Loucy (cell line): ENCODE measurements around the gene ZSCAN9.

Experiments used
- H2AFZ ChIP-seq: fragments of 200-600 bp; sonication (generic); 2 replicates; pipeline ENCODE4 v1.6.0; 2016; ENCODE audit warnings: antibody characterized with exemption, mild to moderate bottlenecking, low read length, moderate library complexity
- H3F3A ChIP-seq: fragments of 200-600 bp; 2 replicates; pipeline ENCODE4 v1.6.0; 2016; ENCODE audit warnings: antibody characterized with exemption, low read depth, mild to moderate bottlenecking
- H3K27me3 ChIP-seq: fragments of 200-600 bp; sonication (generic); 2 replicates; pipeline ENCODE4 v1.6.1; 2014; ENCODE audit warnings: low read length, mild to moderate bottlenecking; ENCODE audit not compliant: insufficient read depth, poor library complexity, severe bottlenecking
- H3K36me3 ChIP-seq: fragments of 200-600 bp; sonication (generic); 2 replicates; pipeline ENCODE4 v1.6.1; 2016; ENCODE audit warnings: low read length; ENCODE audit not compliant: insufficient read depth
- H3K4me1 ChIP-seq: fragments of 200-600 bp; sonication (generic); 2 replicates; pipeline ENCODE4 v1.5.1; 2014; ENCODE audit warnings: low read length, mild to moderate bottlenecking; ENCODE audit not compliant: insufficient read depth, poor library complexity, severe bottlenecking
- H3K4me2 ChIP-seq: fragments of 200-600 bp; sonication (generic); 2 replicates; pipeline ENCODE4 v1.6.0; 2014; ENCODE audit warnings: antibody characterized with exemption, low read length, low read depth, mild to moderate bottlenecking; ENCODE audit not compliant: poor library complexity, severe bottlenecking
- H3K4me3 ChIP-seq: fragments of 200-600 bp; sonication (generic); 2 replicates; pipeline ENCODE4 v1.5.1; 2014; ENCODE audit warnings: low read length, mild to moderate bottlenecking, mixed read lengths; ENCODE audit not compliant: poor library complexity, severe bottlenecking
- H3K79me2 ChIP-seq: fragments of 200-600 bp; sonication (generic); 2 replicates; pipeline ENCODE4 v1.6.1; 2014; ENCODE audit warnings: low read length; ENCODE audit not compliant: insufficient read depth
- H3K9ac ChIP-seq: fragments of 200-600 bp; sonication (generic); 2 replicates; pipeline ENCODE4 v1.6.0; 2014; ENCODE audit warnings: mild to moderate bottlenecking, low read depth, low read length, moderate library complexity; ENCODE audit not compliant: poor library complexity, severe bottlenecking
- H3K9me2 ChIP-seq: fragments of 200-600 bp; sonication (generic); replicated peaks from 2 replicates; pipeline ENCODE4 v1.6.1; 2016; ENCODE audit warnings: low read depth, low read length, mixed read lengths
- H3K9me3 ChIP-seq: fragments of 200-600 bp; sonication (generic); 2 replicates; pipeline ENCODE4 v1.6.1; 2014; ENCODE audit warnings: mild to moderate bottlenecking, antibody characterized with exemption, low read length, low read depth; ENCODE audit not compliant: insufficient read depth
- H4K20me1 ChIP-seq: fragments of 200-600 bp; sonication (generic); 2 replicates; pipeline ENCODE4 v1.6.0; 2014; ENCODE audit warnings: antibody characterized with exemption, low read length, mild to moderate bottlenecking; ENCODE audit not compliant: insufficient read depth, poor library complexity, severe bottlenecking
- EZH2phosphoT487 ChIP-seq: fragments of 200-600 bp; IDR thresholded peaks from 2 replicates; pipeline ENCODE4 v1.6.1; 2018; ENCODE audit warnings: antibody characterized with exemption, mild to moderate bottlenecking, moderate library complexity, borderline replicate concordance
- TF ChIP-seq, protein P1 (sequence below): fragments of 200-600 bp; sonication (generic); conservative IDR thresholded peaks from 2 replicates; pipeline ENCODE4 v1.5.1; 2014; ENCODE audit warnings: mild to moderate bottlenecking, antibody characterized with exemption, low read length

Gene ZSCAN9

GRCh38 chr6:28240471-28240870 lies 15.4 kb downstream of the ZSCAN9 start:
- Histone ChIP-seq H3K4me1 (no peaks in the 10 kb centered on the region), H4K20me1 (no peaks in the 10 kb centered on the region), H3K9me3 (no peaks in the 10 kb centered on the region), H3F3A (no peaks in the 10 kb centered on the region), H3K4me3 (no peak overlapping the region), H3K79me2 (no peaks in the 10 kb centered on the region), H3K9me2 (no peaks in the 10 kb centered on the region), H3K4me2 (no peak overlapping the region), H3K9ac (no peak overlapping the region), H3K27me3 (no peaks in the 10 kb centered on the region), H3K36me3 (peaks cover 5% of the 10 kb centered on the region; the same call in 1 of the 2 replicates), H2AFZ (no peak overlapping the region)
- no peak for TF ChIP-seq EZH2phosphoT487
- TF ChIP-seq, protein P1, sequence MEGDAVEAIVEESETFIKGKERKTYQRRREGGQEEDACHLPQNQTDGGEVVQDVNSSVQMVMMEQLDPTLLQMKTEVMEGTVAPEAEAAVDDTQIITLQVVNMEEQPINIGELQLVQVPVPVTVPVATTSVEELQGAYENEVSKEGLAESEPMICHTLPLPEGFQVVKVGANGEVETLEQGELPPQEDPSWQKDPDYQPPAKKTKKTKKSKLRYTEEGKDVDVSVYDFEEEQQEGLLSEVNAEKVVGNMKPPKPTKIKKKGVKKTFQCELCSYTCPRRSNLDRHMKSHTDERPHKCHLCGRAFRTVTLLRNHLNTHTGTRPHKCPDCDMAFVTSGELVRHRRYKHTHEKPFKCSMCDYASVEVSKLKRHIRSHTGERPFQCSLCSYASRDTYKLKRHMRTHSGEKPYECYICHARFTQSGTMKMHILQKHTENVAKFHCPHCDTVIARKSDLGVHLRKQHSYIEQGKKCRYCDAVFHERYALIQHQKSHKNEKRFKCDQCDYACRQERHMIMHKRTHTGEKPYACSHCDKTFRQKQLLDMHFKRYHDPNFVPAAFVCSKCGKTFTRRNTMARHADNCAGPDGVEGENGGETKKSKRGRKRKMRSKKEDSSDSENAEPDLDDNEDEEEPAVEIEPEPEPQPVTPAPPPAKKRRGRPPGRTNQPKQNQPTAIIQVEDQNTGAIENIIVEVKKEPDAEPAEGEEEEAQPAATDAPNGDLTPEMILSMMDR, result no peak

GRCh38 chr6:28243946-28244345 lies 18.9 kb downstream of the ZSCAN9 start:
- no peaks in the 10 kb centered on the region for H3K79me2 ChIP-seq
- peaks cover 20% of the 10 kb centered on the region; the same call in 1 of the 2 replicates for H3K36me3 ChIP-seq
- H3K9ac ChIP-seq, result no peak overlapping the region
- no peaks in the 10 kb centered on the region for H3F3A ChIP-seq
- no peaks in the 10 kb centered on the region for H3K9me2 ChIP-seq
- TF ChIP-seq, protein P1, result no peak
- TF ChIP-seq EZH2phosphoT487, result no peak
- H3K9me3 ChIP-seq, result no peaks in the 10 kb centered on the region
- H4K20me1 ChIP-seq, result no peaks in the 10 kb centered on the region
- H3K4me2 ChIP-seq, result no peak overlapping the region
- peaks cover 2% of the 10 kb centered on the region for H3K4me1 ChIP-seq
- H3K27me3 ChIP-seq, result no peaks in the 10 kb centered on the region
- no peak overlapping the region for H2AFZ ChIP-seq
- H3K4me3 ChIP-seq, result no peak overlapping the region

DNA sequence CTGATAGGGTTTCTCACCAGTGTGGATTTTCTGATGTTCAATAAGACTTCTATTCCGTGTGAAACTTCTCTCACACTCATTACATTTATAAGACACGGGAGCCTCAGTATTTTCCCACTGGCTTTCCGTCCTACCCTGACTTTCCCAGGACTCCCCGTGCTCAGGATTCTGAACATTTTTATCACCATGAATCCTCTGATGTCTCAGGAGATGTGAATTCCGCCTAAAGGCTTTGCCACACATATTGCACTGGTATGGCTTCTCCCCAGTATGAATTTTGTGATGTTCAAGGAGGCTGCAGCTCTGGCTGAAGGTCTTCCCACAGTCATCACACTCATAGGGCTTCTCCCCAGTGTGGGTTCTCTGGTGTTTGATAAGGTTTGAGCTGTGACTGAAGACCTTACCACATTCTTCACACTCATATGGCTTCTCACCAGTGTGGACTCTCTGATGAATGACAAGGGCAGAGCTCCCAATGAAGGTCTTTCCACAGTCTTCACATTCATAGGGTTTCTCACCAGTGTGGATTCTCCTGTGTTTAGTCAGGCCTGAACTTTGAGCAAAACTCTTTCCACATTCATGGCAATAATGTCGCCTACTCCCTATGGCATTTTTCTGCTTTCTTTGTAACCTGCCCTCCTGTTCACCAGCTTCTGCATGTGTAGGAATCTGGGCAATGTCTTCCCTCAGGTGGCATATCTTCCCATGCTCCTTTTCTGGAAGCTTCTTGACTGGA lies 20.3 kb downstream of the ZSCAN9 start:
- no peak overlapping the region for H3K4me3 ChIP-seq
- H3K36me3 ChIP-seq, result peaks cover 20% of the 10 kb centered on the region; the same call in 1 of the 2 replicates
- peaks cover 5% of the 10 kb centered on the region for H3K4me1 ChIP-seq

More for the DNA sequence above, 20.3 kb downstream of the ZSCAN9 start:
- H3K9me2 ChIP-seq, result no peaks in the 10 kb centered on the region
- no peak overlapping the region for H3K4me2 ChIP-seq
- peaks cover 11% of the 10 kb centered on the region for H3K79me2 ChIP-seq
- H3F3A ChIP-seq, result no peaks in the 10 kb centered on the region
- no peak overlapping the region for H3K9ac ChIP-seq
- TF ChIP-seq, protein P1, result no peak
- no peak for TF ChIP-seq EZH2phosphoT487
- H4K20me1 ChIP-seq, result no peaks in the 10 kb centered on the region
- H2AFZ ChIP-seq, result no peak overlapping the region
- H3K27me3 ChIP-seq, result no peaks in the 10 kb centered on the region
- no peaks in the 10 kb centered on the region for H3K9me3 ChIP-seq
